GM12878 (cell line): Measurements from ENCODE around the gene IFNAR1.

Source experiments
- EZH2 ChIP-seq: IDR thresholded peaks from 2 replicates; pipeline ENCODE4 v1.6.1; 2012; ENCODE audit warnings: low read depth, mild to moderate bottlenecking, control low read depth, inconsistent platforms, low read length, borderline replicate concordance; ENCODE audit not compliant: control insufficient read depth
- FOXK2 ChIP-seq: fragments of 450-650 bp; IDR thresholded peaks from 2 replicates; pipeline ENCODE4 v1.6.1; 2017; ENCODE audit warnings: mild to moderate bottlenecking, moderate library complexity
- IRF4 ChIP-seq: IDR thresholded peaks from 2 replicates; pipeline ENCODE4 v1.6.1; 2011; ENCODE audit warnings: low read depth, low read length
- TF ChIP-seq, protein P1 (sequence below), 3 experiments: IDR thresholded peaks in 2 of 3; conservative IDR thresholded peaks in 1 of 3; 2 replicates each; pipeline ENCODE4 v1.5.1; 2011; ENCODE audit warnings: low read depth in 3 of 3, low read length in 3 of 3, mild to moderate bottlenecking in 3 of 3, control low read depth in 2 of 3, moderate library complexity in 2 of 3, inconsistent platforms in 1 of 3, mixed read lengths in 1 of 3; ENCODE audit not compliant: control insufficient read depth in 2 of 3, insufficient read depth in 1 of 3; ENCODE audit errors: extremely low read depth in 1 of 3
- TF ChIP-seq, protein P2 (sequence below): IDR thresholded peaks from 2 replicates; pipeline ENCODE4 v1.6.1; 2012; ENCODE audit warnings: low read depth, low read length, improper control_type of control experiment

DNA sequence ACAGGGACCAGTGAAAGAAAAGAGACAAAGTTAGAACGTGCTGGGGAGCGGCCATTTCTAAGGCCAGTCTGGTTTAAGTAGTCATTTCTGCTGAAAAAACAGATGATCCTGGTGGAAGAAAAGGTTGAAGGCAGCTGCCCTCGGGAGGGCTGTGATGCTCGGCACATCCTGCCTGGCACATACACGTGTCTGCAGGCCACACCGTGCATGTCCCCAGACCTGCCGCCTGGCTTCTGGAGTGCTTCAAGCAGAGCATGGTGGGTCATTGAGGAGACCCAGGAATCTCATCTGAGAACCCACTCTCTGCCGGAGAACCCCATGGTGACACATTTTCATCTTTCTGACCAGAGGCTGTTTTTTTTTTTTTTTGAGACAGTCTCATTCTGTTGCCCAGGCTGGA, 32.4 kb downstream of the IFNAR1 start:
- TF ChIP-seq, protein P1, sequence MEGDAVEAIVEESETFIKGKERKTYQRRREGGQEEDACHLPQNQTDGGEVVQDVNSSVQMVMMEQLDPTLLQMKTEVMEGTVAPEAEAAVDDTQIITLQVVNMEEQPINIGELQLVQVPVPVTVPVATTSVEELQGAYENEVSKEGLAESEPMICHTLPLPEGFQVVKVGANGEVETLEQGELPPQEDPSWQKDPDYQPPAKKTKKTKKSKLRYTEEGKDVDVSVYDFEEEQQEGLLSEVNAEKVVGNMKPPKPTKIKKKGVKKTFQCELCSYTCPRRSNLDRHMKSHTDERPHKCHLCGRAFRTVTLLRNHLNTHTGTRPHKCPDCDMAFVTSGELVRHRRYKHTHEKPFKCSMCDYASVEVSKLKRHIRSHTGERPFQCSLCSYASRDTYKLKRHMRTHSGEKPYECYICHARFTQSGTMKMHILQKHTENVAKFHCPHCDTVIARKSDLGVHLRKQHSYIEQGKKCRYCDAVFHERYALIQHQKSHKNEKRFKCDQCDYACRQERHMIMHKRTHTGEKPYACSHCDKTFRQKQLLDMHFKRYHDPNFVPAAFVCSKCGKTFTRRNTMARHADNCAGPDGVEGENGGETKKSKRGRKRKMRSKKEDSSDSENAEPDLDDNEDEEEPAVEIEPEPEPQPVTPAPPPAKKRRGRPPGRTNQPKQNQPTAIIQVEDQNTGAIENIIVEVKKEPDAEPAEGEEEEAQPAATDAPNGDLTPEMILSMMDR (IDR thresholded peaks at IDR 0.05 in 2 of 3, conservative IDR thresholded peaks at IDR 0.05 in 1 of 3; ENCODE audit: control insufficient read depth in 2 of 3, extremely low read depth in 1 of 3, insufficient read depth in 1 of 3, low read depth in 3 of 3, low read length in 3 of 3): no peak
- TF ChIP-seq EZH2 (no peak), FOXK2 (no peak), IRF4 (no peak)
- TF ChIP-seq, protein P2, sequence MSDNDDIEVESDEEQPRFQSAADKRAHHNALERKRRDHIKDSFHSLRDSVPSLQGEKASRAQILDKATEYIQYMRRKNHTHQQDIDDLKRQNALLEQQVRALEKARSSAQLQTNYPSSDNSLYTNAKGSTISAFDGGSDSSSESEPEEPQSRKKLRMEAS: no peak
